Stimulated activated CD8-positive, alpha-beta memory T cell treated with anti-CD3 and anti-CD28 coated beads, Interleukin-7, amount 100 ng/mL, for 24 hours (primary cell): ENCODE results near the gene UBQLN4.
"Not testable (repeated sequence)": the region's sequence is repeated elsewhere in the genome, so short reads cannot be mapped to it uniquely, and the experiment has no call there.

Experiments
- DNase-seq: peaks from one replicate; pipeline ENCODE4 v3.0.0-alpha.2; 2020; ENCODE audit warnings: low read depth

Gene UBQLN4

GRCh38 chr1:156060937-156061636 is 7.5 kb upstream of the UBQLN4 start, which contains the start of gene RAB25:
TSS of gene RAB25 (plus strand) at chr1:156061160. CDS start at chr1:156061401, 241 bp downstream.
- no peak for DNase-seq

GRCh38 chr1:156056326-156056849 is 2.8 kb upstream of the UBQLN4 start:
- no peak for DNase-seq

GRCh38 chr1:156055281-156056048 is 1.9 kb upstream of the UBQLN4 start:
- no peak for DNase-seq

GRCh38 chr1:156054500-156055280 is 1.1 kb upstream of the UBQLN4 start, which contains the start of gene LAMTOR2:
TSS of gene LAMTOR2 (plus strand) at chr1:156054782. CDS start at chr1:156054890, 108 bp downstream.
- peak; percentile 96 for DNase-seq

- peak; percentile 53 for DNase-seq
Observed at GRCh38 chr1:156052862-156053767, 483 bp downstream of the UBQLN4 start.

- DNase-seq: no peak
Observed at GRCh38 chr1:156051011-156051725, 2.4 kb downstream of the UBQLN4 start.

- no peak for DNase-seq
Observed at GRCh38 chr1:156050376-156050775, 3.2 kb downstream of the UBQLN4 start.

GRCh38 chr1:156048663-156049258 is 4.8 kb downstream of the UBQLN4 start:
- no peak for DNase-seq

- no peak for DNase-seq
Observed at GRCh38 chr1:156045076-156045475, 8.5 kb downstream of the UBQLN4 start.

- DNase-seq: no peak
Observed at GRCh38 chr1:156042828-156043227, 10.8 kb downstream of the UBQLN4 start.

- not testable (repeated sequence) for DNase-seq
Observed at GRCh38 chr1:156034991-156035390, 18.6 kb downstream of the UBQLN4 start.

- DNase-seq: no peak
Observed at GRCh38 chr1:156033011-156033410, 20.6 kb downstream of the UBQLN4 start.

GRCh38 chr1:156026588-156026987 is 27.0 kb downstream of the UBQLN4 start:
- no peak for DNase-seq

- DNase-seq: peak; percentile 12
Observed at GRCh38 chr1:156025876-156026275, 27.7 kb downstream of the UBQLN4 start.

GRCh38 chr1:156024801-156025200 is 28.8 kb downstream of the UBQLN4 start:
- DNase-seq: no peak

GRCh38 chr1:156021954-156022353 is 31.6 kb downstream of the UBQLN4 start:
- DNase-seq: no peak

GRCh38 chr1:156021093-156021428 is 32.5 kb downstream of the UBQLN4 start:
- DNase-seq: no peak

GRCh38 chr1:156020293-156021092 is 33.1 kb downstream of the UBQLN4 start, which contains the start of gene SSR2:
TSS of gene SSR2 (minus strand) at chr1:156020951. CDS start at chr1:156020167, 784 bp downstream.
- peak; percentile 62 for DNase-seq

GRCh38 chr1:156019946-156020292 is 33.7 kb downstream of the UBQLN4 start:
- no peak for DNase-seq
